HG02970 (cell line): ENCODE data around the gene TAF10.

Experiments
- ATAC-seq: cut with Tn5 transposase; IDR thresholded peaks from one replicate; pipeline ENCODE4 v1.9.1; 2021; ENCODE audit warnings: mild to moderate bottlenecking, moderate library complexity, moderate number of reproducible peaks; ENCODE audit not compliant: unreplicated experiment, low FRiP score

Gene TAF10

GRCh38 chr11:6640985-6641701 lies 29.1 kb upstream of the TAF10 start:
- ATAC-seq, result no peak

GRCh38 chr11:6640036-6640984 lies 28.3 kb upstream of the TAF10 start:
- no peak for ATAC-seq

- ATAC-seq, result no peak
These were observed 26.4 kb upstream of the TAF10 start for GRCh38 chr11:6638429-6638828.

GRCh38 chr11:6637871-6638270 lies 25.9 kb upstream of the TAF10 start:
- no peak for ATAC-seq

GRCh38 chr11:6636480-6636879 lies 24.5 kb upstream of the TAF10 start:
- no peak for ATAC-seq

GRCh38 chr11:6635082-6635932 lies 23.3 kb upstream of the TAF10 start:
- no peak for ATAC-seq

GRCh38 chr11:6634534-6634933 lies 22.5 kb upstream of the TAF10 start:
- ATAC-seq, result no peak

- no peak for ATAC-seq
These were observed 21.7 kb upstream of the TAF10 start for GRCh38 chr11:6633422-6634408.

GRCh38 chr11:6632116-6633073 lies 20.4 kb upstream of the TAF10 start:
- ATAC-seq, result no peak

- ATAC-seq, result no peak
These were observed 19.4 kb upstream of the TAF10 start for GRCh38 chr11:6631361-6631890.

GRCh38 chr11:6630632-6631291 lies 18.7 kb upstream of the TAF10 start:
- no peak for ATAC-seq

GRCh38 chr11:6629892-6630631 lies 18.0 kb upstream of the TAF10 start:
- no peak for ATAC-seq

- ATAC-seq, result no peak
These were observed 17.5 kb upstream of the TAF10 start for GRCh38 chr11:6629573-6629891.

GRCh38 chr11:6628526-6628925 lies 16.5 kb upstream of the TAF10 start:
- no peak for ATAC-seq

GRCh38 chr11:6627762-6628241 lies 15.8 kb upstream of the TAF10 start:
- ATAC-seq, result no peak

GRCh38 chr11:6626971-6627761 lies 15.2 kb upstream of the TAF10 start:
- no peak for ATAC-seq
